Activated naive CD4-positive, alpha-beta T cell treated with anti-CD3 and anti-CD28 coated beads, Interleukin-2, amount 50 U/mL, for 16 hours (primary cell): ENCODE data around the gene KLHL41.
"Not testable (repeated sequence)": the region's sequence is repeated elsewhere in the genome, so short reads cannot be mapped to it uniquely, and the experiment has no call there.

Experiments used
- DNase-seq: peaks from one replicate; pipeline ENCODE4 v3.0.0-alpha.2; 2020

The KLHL41 gene

GRCh38 chr2:169510496-169510895 is 994 bp downstream of the KLHL41 start:
- DNase-seq, result no peak

GRCh38 chr2:169511818-169512217 is 2.3 kb downstream of the KLHL41 start:
- no peak for DNase-seq

GRCh38 chr2:169512525-169512924 is 3.0 kb downstream of the KLHL41 start:
- DNase-seq, result no peak

GRCh38 chr2:169513094-169513493 is 3.6 kb downstream of the KLHL41 start:
- DNase-seq, result no peak

GRCh38 chr2:169513926-169514325 is 4.4 kb downstream of the KLHL41 start:
- no peak for DNase-seq

GRCh38 chr2:169514758-169515157 is 5.3 kb downstream of the KLHL41 start:
- DNase-seq, result not testable (repeated sequence)

- DNase-seq, result not testable (repeated sequence)
These were observed 7.0 kb downstream of the KLHL41 start for GRCh38 chr2:169516488-169516995.

GRCh38 chr2:169520896-169521295 is 11.4 kb downstream of the KLHL41 start:
- no peak for DNase-seq

GRCh38 chr2:169523681-169524080 is 14.2 kb downstream of the KLHL41 start:
- no peak for DNase-seq

- no peak for DNase-seq
These were observed 15.9 kb downstream of the KLHL41 start for GRCh38 chr2:169525434-169525833.

- DNase-seq, result no peak
These were observed 16.9 kb downstream of the KLHL41 start for GRCh38 chr2:169526451-169526850.

GRCh38 chr2:169528271-169528701 is 18.8 kb downstream of the KLHL41 start:
- peak; percentile 70 for DNase-seq

- DNase-seq, result not testable (repeated sequence)
These were observed 30.0 kb downstream of the KLHL41 start for GRCh38 chr2:169539460-169539859.

GRCh38 chr2:169540146-169540545 is 30.6 kb downstream of the KLHL41 start:
- no peak for DNase-seq

- DNase-seq, result no peak
These were observed 32.9 kb downstream of the KLHL41 start for GRCh38 chr2:169542433-169542832.

- DNase-seq, result no peak
These were observed 37.3 kb downstream of the KLHL41 start for GRCh38 chr2:169546756-169547155.

GRCh38 chr2:169561364-169561763 is 51.9 kb downstream of the KLHL41 start:
- DNase-seq, result no peak

GRCh38 chr2:169562084-169562483 is 52.6 kb downstream of the KLHL41 start:
- not testable (repeated sequence) for DNase-seq

- no peak for DNase-seq
These were observed 53.0 kb downstream of the KLHL41 start for GRCh38 chr2:169562519-169562918.

- DNase-seq, result no peak
These were observed 56.2 kb downstream of the KLHL41 start for GRCh38 chr2:169565686-169566085.

- no peak for DNase-seq
These were observed 60.4 kb downstream of the KLHL41 start for GRCh38 chr2:169569948-169570347.

GRCh38 chr2:169570752-169571151 is 61.2 kb downstream of the KLHL41 start:
- not testable (repeated sequence) for DNase-seq

GRCh38 chr2:169571571-169571970 is 62.1 kb downstream of the KLHL41 start:
- no peak for DNase-seq

- no peak for DNase-seq
These were observed 62.7 kb downstream of the KLHL41 start for GRCh38 chr2:169572189-169572588.

- DNase-seq, result no peak
These were observed 63.3 kb downstream of the KLHL41 start for GRCh38 chr2:169572821-169573159.
